HCT116 (cell line): ENCODE measurements around the gene HMCN2. TPM values are rescaled to one million over a fixed set of nuclear protein-coding genes. Genes with fewer than 3 reads are reported as not detected.

ENCODE experiments used
- ATAC-seq: fragments of 200-7000 bp; cut with Tn5 transposase; 2 replicates; pipeline ENCODE4 v1.9.1; 2020; ENCODE audit warnings: mild to moderate bottlenecking, moderate library complexity
- BruUV-seq: library from RNA; stranded (reverse); fragments of 400-500 nt; replicated peaks from 2 replicates; lab custom pipeline; 2021; lab: Mats Ljungman, UMichigan
- CTCF ChIA-PET: fragments of 300-600 bp; sonication (Branson Sonifier 250); formaldehyde crosslinking; loops from one replicate; lab custom pipeline; 2021; ENCODE audit warnings: antibody characterized with exemption; lab: Charles Lee
- POLR2A ChIA-PET: fragments of 300-600, 350-600 bp; sonication (Branson Sonifier 250); formaldehyde crosslinking; loops from one replicate; lab custom pipeline; 2021; ENCODE audit warnings: antibody characterized with exemption; lab: Charles Lee
- RAD21 ChIA-PET, 2 experiments: fragments of 300-600 bp; sonication (Branson Sonifier 250); formaldehyde crosslinking; loops; one replicate each; lab custom pipeline; 2023; ENCODE audit warnings: low total read pairs in 2 of 2; ENCODE audit not compliant: uncharacterized antibody in 2 of 2, unreplicated experiment in 2 of 2, low non-redundant PET in 1 of 2; lab: Charles Lee
- DNase-seq: peaks from one replicate; pipeline ENCODE4 v3.0.0-alpha.2; 2010; ENCODE audit warnings: low read depth, low spot score
- H2AFZ ChIP-seq: fragments of 200-600 bp; shearing (Covaris generic), sonication (generic); 2 replicates; pipeline ENCODE4 v1.6.1; 2017; ENCODE audit warnings: low read depth, mixed run types, mixed read lengths, antibody characterized with exemption, low read length; ENCODE audit not compliant: poor library complexity, severe bottlenecking
- H3K27ac ChIP-seq: 2 replicates; pipeline ENCODE4 v1.5.1; 2012; ENCODE audit warnings: low read depth, low read length
- H3K27me3 ChIP-seq: fragments of 200-600 bp; sonication (generic); 2 replicates; pipeline ENCODE4 v1.6.1; 2016; ENCODE audit warnings: mixed run types, low read length, mixed read lengths; ENCODE audit not compliant: insufficient read depth
- H3K36me3 ChIP-seq, 2 experiments: fragments of 200-500 bp in 1 of 2; fragments of 200-600 bp in 1 of 2; sonication (Bioruptor generic) in 1 of 2; sonication (generic) in 1 of 2; 2 replicates each; pipeline versions ENCODE4 v1.5.1 to v1.6.1; 2014 to 2016; ENCODE audit warnings: low read length in 2 of 2, inconsistent platforms in 1 of 2, mixed read lengths in 1 of 2, mixed run types in 1 of 2; ENCODE audit not compliant: insufficient read depth in 2 of 2, control insufficient read depth in 1 of 2
- H3K4me1 ChIP-seq, 2 experiments: fragments of 200-600 bp in 1 of 2; sonication (generic) in 1 of 2; 2 replicates each; pipeline versions ENCODE4 v1.5.1 to v1.6.1; 2012 to 2017; ENCODE audit warnings: low read length in 2 of 2, inconsistent platforms in 1 of 2, mild to moderate bottlenecking in 1 of 2, mixed read lengths in 1 of 2, mixed run types in 1 of 2, moderate library complexity in 1 of 2; ENCODE audit not compliant: insufficient read depth in 2 of 2, control insufficient read depth in 1 of 2
- H3K4me2 ChIP-seq: fragments of 200-600 bp; sonication (generic); 2 replicates; pipeline ENCODE4 v1.6.1; 2017; ENCODE audit warnings: mixed run types, low read length, mixed read lengths
- H3K4me3 ChIP-seq, 2 experiments: fragments of 200-600 bp in 1 of 2; sonication (generic) in 1 of 2; replicated peaks in 1 of 2; 2 replicates each; pipeline ENCODE4 v1.5.1; 2011 to 2016; ENCODE audit warnings: low read length in 2 of 2, control low read depth in 1 of 2, low read depth in 1 of 2, mild to moderate bottlenecking in 1 of 2, mixed read lengths in 1 of 2, mixed run types in 1 of 2
- H3K79me2 ChIP-seq: fragments of 200-600 bp; sonication (generic); 2 replicates; pipeline ENCODE4 v1.6.1; 2017; ENCODE audit warnings: mild to moderate bottlenecking, mixed run types, low read length, moderate library complexity, mixed read lengths; ENCODE audit not compliant: insufficient read depth
- H3K9ac ChIP-seq: fragments of 200-600 bp; sonication (generic); 2 replicates; pipeline ENCODE4 v1.6.1; 2016; ENCODE audit warnings: low read length, mixed read lengths
- H3K9me2 ChIP-seq: fragments of 200-600 bp; sonication (generic), shearing (Covaris generic); 2 replicates; pipeline ENCODE4 v1.6.1; 2017; ENCODE audit warnings: mixed run types, mild to moderate bottlenecking, moderate library complexity; ENCODE audit not compliant: insufficient read depth
- H3K9me3 ChIP-seq, 2 experiments: fragments of 200-500 bp in 1 of 2; fragments of 200-600 bp in 1 of 2; sonication (Bioruptor generic) in 1 of 2; sonication (generic) in 1 of 2; 2 replicates each; pipeline ENCODE4 v1.6.1; 2014 to 2017; ENCODE audit warnings: low read length in 2 of 2, mixed read lengths in 2 of 2, inconsistent platforms in 1 of 2, low read depth in 1 of 2, mild to moderate bottlenecking in 1 of 2, mixed run types in 1 of 2, moderate library complexity in 1 of 2; ENCODE audit not compliant: control insufficient read depth in 1 of 2, insufficient read depth in 1 of 2
- H4K20me1 ChIP-seq: fragments of 200-600 bp; sonication (generic), shearing (Covaris generic); 2 replicates; pipeline ENCODE4 v1.6.1; 2017; ENCODE audit warnings: mixed run types, mild to moderate bottlenecking, moderate library complexity; ENCODE audit not compliant: insufficient read depth
- CTCF ChIP-seq, 3 experiments: fragments of 200-600 bp in 1 of 3; sonication (generic) in 1 of 3; IDR thresholded peaks in 2 of 3; conservative IDR thresholded peaks in 1 of 3; 2 replicates each; pipeline ENCODE4 v1.5.1; 2012 to 2017; ENCODE audit warnings: low read depth in 2 of 3, low read length in 2 of 3, antibody characterized with exemption in 1 of 3, borderline replicate concordance in 1 of 3, control low read depth in 1 of 3, mild to moderate bottlenecking in 1 of 3, mixed read lengths in 1 of 3, mixed run types in 1 of 3, moderate library complexity in 1 of 3; ENCODE audit not compliant: insufficient read depth in 1 of 3
- ELF1 ChIP-seq: IDR thresholded peaks from 2 replicates; pipeline ENCODE4 v1.6.1; 2012; ENCODE audit warnings: low read depth, borderline replicate concordance
- FOSL1 ChIP-seq: IDR thresholded peaks from 2 replicates; pipeline ENCODE4 v1.6.1; 2012; ENCODE audit warnings: low read depth
- SIN3A ChIP-seq: IDR thresholded peaks from 2 replicates; pipeline ENCODE4 v1.6.1; 2012; ENCODE audit warnings: low read depth
- SP1 ChIP-seq: IDR thresholded peaks from 2 replicates; pipeline ENCODE4 v1.6.1; 2012; ENCODE audit warnings: low read depth
- ZFX ChIP-seq: fragments of 450-650 bp; IDR thresholded peaks from 2 replicates; pipeline ENCODE4 v1.6.1; 2017
- intact Hi-C: fragments of 100-400 bp; cut with micrococcal nuclease; formaldehyde crosslinking; loops from 2 replicates; pipeline ENCODE4 v1.10.0; 2022
- total RNA-seq: library from RNA; stranded (reverse); gene quantifications from one replicate; pipeline ENCODE4 v1.2.1, GENCODE V29; 2021; ENCODE audit not compliant: unreplicated experiment

Gene HMCN2
- total RNA-seq, 1 experiment from 2014 or later: 0.22 TPM

- ATAC-seq (no peak), DNase-seq (no peak)
- TF ChIP-seq FOSL1 (no peak), CTCF (IDR thresholded peaks at IDR 0.05 in 2 of 3, conservative IDR thresholded peaks at IDR 0.05 in 1 of 3; ENCODE audit: borderline replicate concordance in 1 of 3, insufficient read depth in 1 of 3, low read depth in 2 of 3, low read length in 2 of 3) (peak in 1 of 3 experiments; percentile 10; a peak in 1 of 6 replicates)
- Histone ChIP-seq H3K9me3 (no peaks in the 10 kb centered on the region), H3K4me2 (no peak overlapping the region), H3K9ac (no peak overlapping the region), H3K79me2 (no peaks in the 10 kb centered on the region), H4K20me1 (no peaks in the 10 kb centered on the region), H2AFZ (no peak overlapping the region), H3K27ac (no peak overlapping the region), H3K27me3 (no peaks in the 10 kb centered on the region), H3K4me1 (peaks cover 0 to 12% of the 10 kb centered on the region in 2 experiments; a peak in 1 of 4 replicates), H3K36me3 (peaks cover 8 to 9% of the 10 kb centered on the region in 2 experiments; a peak in 3 of 4 replicates), H3K9me2 (no peaks in the 10 kb centered on the region), H3K4me3 (no peak overlapping the region)
- BruUV-seq: no TSS peak
- intact Hi-C loops: loop anchor here (1.0 kb wide), 1 partner anchor 129 kb away; no protein-coding TSS in a partner anchor
- CTCF ChIA-PET: interaction anchor here (0.7 to 1.0 kb wide), 6 partner anchors 9 to 130 kb away, joined by 3 to 7 read pairs (median 4); no protein-coding TSS in a partner anchor
- POLR2A ChIA-PET: no interaction called here
- RAD21 ChIA-PET: interaction anchor here in 1 of 2 experiments (1.0 kb wide), 1 partner anchor 129 kb away, joined by 5 read pairs; no protein-coding TSS in a partner anchor
These were observed 29.0 kb upstream of the HMCN2 start for GRCh38 chr9:130236436-130236985.

GRCh38 chr9:130237076-130237475 is 28.5 kb upstream of the HMCN2 start:
- Histone ChIP-seq H3K9me2 (no peaks in the 10 kb centered on the region), H3K79me2 (no peaks in the 10 kb centered on the region), H3K9ac (no peak overlapping the region), H3K4me1 (peaks cover 0 to 12% of the 10 kb centered on the region in 2 experiments; a peak in 1 of 4 replicates), H4K20me1 (no peaks in the 10 kb centered on the region), H3K9me3 (no peaks in the 10 kb centered on the region), H3K4me3 (no peak overlapping the region), H2AFZ (no peak overlapping the region), H3K27ac (no peak overlapping the region), H3K27me3 (no peaks in the 10 kb centered on the region), H3K36me3 (peaks cover 8% of the 10 kb centered on the region in 2 experiments; a peak in 3 of 4 replicates), H3K4me2 (no peak overlapping the region)
- no TSS peak for BruUV-seq
- POLR2A ChIA-PET: no interaction called here
- CTCF ChIA-PET: no interaction called here
- ATAC-seq (no peak), DNase-seq (no peak)
- TF ChIP-seq ELF1: no peak
- no peak for TF ChIP-seq SP1
- TF ChIP-seq ZFX: no peak
- no peak for TF ChIP-seq SIN3A
- intact Hi-C loops: no loop called here
- RAD21 ChIA-PET: no interaction called here
